ENCODE data around the gene PLSCR2.
"Not testable (repeated sequence)": the region's sequence is repeated elsewhere in the genome, so short reads cannot be mapped to it uniquely, and the experiment has no call there.

The PLSCR2 gene

GRCh38 chr3:146476094-146476740 lies 6.9 kb upstream of the PLSCR2 start:
- DNase-seq = no peak

DNA sequence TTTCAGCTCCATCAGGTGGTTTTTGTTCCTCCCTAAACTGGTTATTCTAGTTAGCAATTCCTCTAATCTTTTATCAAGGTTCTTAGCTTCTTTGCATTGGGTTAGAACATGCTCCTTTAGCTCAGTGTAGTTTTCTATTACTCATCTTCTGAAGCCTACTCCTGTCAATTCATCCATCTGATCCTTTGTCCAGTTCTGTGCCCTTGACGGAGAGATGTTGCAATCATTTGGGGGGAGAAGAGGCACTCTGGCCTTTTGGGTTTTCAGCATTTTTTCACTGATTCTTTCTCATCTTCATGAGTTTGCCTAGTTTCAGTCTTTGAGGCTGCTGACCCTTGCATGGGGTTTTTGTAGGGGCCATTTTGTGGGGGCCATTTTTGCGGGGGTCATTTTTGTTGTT lies 5.6 kb upstream of the PLSCR2 start:
- not testable (repeated sequence) for DNase-seq

- no peak for DNase-seq
Observed at GRCh38 chr3:146473726-146474125, 4.4 kb upstream of the PLSCR2 start.

DNA sequence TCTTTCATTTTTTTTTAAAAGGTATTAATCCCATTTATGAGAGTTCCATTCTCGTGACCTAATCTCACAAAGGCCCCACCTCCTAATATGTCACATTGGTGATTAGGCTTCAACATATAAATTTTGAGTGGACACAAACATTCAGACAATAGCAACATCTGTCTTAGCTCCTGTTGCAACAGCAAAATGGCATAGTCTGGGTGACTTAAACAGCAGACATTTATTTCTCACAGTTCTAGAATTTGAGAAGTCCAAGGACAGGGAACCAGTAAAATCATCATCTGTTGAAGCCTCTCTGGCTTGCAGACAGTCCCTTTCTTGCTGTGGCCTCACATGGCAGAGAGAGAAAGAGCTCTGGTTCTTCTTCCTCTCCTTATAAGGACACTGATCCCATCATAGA lies 3.2 kb upstream of the PLSCR2 start:
- DNase-seq = no peak

GRCh38 chr3:146471012-146471411 lies 1.7 kb upstream of the PLSCR2 start:
- DNase-seq = no peak

GRCh38 chr3:146470425-146470990 lies 1.1 kb upstream of the PLSCR2 start:
- DNase-seq = no peak

GRCh38 chr3:146468671-146469149 lies 651 bp downstream of the PLSCR2 start:
- no peak for DNase-seq

GRCh38 chr3:146468234-146468633 lies 1.1 kb downstream of the PLSCR2 start:
- no peak for DNase-seq

DNA sequence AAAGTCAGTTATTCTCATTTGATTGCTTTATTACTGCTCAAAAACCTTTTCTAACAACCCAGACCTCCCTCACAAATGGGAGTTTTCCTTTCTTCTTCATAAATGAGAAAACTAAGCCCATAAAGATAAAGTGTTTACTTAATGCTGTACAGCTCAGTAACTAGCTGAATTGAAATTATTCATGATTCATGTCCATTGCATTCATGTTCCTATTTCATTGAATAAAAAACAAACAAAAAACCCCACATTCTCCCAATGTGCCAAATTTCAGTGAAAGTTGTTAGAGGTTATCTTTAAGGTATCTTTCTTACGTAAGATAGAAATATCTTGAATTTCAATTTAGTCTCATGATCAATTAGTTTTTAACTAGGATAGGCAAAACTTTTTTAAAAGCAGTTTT lies 2.8 kb downstream of the PLSCR2 start:
- no peak for DNase-seq

GRCh38 chr3:146465693-146466465 lies 3.5 kb downstream of the PLSCR2 start:
- DNase-seq = no peak

GRCh38 chr3:146464783-146465182 lies 4.6 kb downstream of the PLSCR2 start:
- DNase-seq = no peak

DNA sequence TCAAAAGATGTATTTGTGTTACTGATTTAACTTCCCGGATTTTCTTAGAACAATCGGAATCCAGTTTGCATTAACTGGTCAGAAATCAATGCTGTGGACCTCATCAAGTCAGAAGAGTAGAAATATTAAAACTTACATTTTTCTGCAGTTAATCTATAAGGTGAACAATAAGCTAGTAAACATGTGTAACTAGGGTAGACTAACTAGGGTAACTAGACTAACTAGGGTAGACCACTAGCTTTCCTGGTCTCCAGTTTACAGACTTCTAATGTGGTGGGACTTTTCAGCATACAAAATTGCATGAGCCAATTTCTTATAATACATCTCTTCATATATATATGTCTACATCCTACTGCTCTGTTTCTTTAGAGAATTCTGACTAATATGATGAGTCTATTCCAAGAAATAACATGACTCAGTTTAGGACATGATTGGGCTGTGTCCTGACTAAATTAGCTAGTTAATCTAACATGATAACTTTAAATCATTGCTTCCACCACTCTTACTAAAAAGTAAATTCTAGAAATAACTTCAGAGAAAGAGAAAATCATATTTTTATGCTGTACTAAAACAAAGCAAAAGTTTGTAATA lies 5.3 kb downstream of the PLSCR2 start:
- no peak for DNase-seq

DNA sequence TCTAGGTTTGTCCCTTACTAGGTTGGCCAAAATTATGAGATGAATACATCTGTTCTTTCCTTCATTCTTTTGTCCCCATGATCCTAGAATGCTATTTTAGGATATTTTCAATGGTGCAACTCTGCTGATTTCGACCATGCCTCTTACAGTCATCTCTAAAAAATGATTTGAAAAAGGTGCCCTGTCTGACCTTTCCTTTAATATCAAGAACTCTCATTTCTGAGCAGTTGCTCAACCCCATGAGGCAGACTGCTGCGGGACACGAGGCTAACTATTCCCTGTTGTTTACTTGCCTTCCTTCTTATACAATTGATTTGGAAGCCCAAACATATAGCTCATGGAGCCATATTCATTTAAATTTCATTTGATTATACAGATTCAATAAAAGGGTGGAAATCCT lies 14.6 kb downstream of the PLSCR2 start:
- DNase-seq = no peak

DNA sequence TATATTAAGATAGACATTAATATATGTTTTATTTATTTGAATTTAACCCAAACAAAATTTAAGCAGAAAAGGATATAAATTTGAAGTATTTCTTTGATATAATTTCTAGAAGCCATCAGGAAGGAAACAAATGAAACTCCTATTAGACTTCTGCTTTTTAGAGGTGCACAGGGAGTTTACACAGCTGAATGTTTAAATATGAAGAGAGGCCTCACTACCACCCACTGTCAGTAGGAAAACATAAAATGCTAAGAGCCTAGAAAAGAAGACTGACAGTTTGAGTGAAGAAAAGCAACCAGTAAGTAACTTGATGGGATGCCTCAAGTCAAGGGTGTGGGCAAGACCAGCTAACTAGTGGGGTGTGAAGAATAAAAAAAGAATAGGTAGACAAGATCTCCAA lies 19.7 kb downstream of the PLSCR2 start:
- DNase-seq = no peak

GRCh38 chr3:146449076-146449475 lies 20.3 kb downstream of the PLSCR2 start:
- no peak for DNase-seq

GRCh38 chr3:146446026-146446425 lies 23.3 kb downstream of the PLSCR2 start:
- no peak for DNase-seq

- not testable (repeated sequence) for DNase-seq
Observed at GRCh38 chr3:146440310-146440709, 29.1 kb downstream of the PLSCR2 start.

- DNase-seq = no peak
Observed at GRCh38 chr3:146432066-146432465, 37.3 kb downstream of the PLSCR2 start.

- DNase-seq = no peak
Observed at GRCh38 chr3:146431240-146431639, 38.1 kb downstream of the PLSCR2 start.

DNA sequence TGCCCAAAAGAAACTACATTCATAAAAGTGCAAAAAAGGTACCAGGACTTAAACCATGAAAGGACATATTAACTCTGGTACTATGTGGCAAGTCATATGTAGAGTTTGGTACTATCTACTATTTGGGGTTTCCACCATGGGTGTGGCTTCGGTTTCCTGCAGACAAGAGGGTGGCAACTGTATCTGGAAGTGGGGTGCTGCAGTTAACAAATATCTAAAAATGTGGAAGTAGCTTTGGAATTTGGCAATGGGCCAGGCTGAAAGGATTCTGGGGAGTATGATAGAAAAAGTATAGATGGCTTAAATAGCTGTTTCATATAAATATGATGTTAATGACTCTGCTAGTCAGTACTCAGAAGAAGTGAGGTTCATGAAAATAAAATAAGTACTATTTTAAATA lies 44.0 kb downstream of the PLSCR2 start:
- DNase-seq = no peak

DNA sequence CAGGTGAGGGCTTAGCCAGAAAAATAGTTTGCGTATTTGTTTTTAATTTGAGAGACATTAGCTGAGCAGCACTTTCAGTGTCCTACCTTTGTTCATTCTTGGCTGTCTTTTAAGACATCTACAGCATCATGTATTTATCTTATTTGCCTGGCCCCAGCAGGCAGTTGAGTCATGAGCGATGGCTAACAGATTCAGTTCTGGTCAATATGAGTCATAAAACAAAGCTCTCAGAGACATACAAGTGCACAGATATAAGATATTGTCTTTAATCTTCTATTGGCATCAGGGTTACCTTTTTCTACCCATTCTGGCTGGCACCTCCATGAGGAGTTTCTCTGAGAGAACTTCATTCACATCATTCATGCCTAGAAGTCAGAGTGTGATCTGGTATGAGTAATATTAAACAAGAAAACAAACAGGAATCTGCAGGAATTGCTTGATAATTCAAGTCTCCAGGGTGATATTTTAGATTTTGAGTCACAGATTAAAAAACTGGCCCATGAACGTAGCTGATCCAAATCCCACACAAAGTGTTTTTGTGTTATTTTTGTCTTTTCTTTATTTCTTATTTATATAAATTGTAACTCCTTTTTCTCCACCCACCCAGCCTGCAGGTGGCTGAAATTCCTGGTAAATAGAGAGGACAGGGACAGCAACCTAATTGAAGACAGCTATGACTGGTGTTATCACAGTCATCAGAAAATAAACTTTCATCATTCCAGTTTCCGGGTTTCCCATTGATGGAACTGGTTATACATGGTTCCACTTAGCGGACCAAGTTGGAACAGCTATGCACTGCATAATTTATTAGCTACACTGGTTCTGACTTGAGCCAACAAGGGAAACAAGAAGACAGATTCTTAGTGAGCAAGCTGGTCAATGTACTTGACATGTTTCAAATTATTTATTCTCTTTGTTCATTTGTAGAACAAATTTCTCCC lies 47.3 kb downstream of the PLSCR2 start:
- no peak for DNase-seq

- no peak for DNase-seq
Observed at GRCh38 chr3:146416366-146416765, 53.0 kb downstream of the PLSCR2 start.

DNA sequence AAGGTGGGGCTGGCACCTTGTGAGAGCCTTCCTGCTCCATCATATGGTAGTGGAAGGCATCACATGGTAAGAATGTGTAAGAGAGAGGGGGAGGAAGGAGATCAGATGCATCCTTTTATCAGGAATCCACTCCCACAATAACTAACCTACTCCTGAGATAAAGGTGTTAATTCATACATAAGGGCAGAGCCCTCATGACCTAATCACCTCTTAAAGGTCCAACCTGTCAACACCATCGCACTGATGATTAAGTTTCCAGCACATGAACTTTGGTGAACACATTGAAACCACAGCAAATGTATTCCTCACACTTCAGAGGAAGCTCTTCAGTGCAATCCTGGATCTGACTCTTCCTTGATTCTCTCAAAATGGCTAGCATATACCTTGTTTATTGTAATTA lies 55.4 kb downstream of the PLSCR2 start:
- no peak for DNase-seq

Data from activated effector memory CD4-positive, alpha-beta T cell treated with anti-CD3 and anti-CD28 coated beads, Interleukin-2, amount 50 U/mL, for 16 hours (primary cell).